PFSK-1 (cell line): ENCODE data around the gene MTA3.

Experiments used
- POLR2AphosphoS5 ChIP-seq: IDR thresholded peaks from 2 replicates; pipeline ENCODE4 v1.6.1; 2012; ENCODE audit warnings: low read depth, mild to moderate bottlenecking, control low read depth, low read length, moderate library complexity
- SIN3A ChIP-seq: IDR thresholded peaks from 2 replicates; pipeline ENCODE4 v1.6.1; 2012; ENCODE audit warnings: mild to moderate bottlenecking, low read length, moderate library complexity, borderline replicate concordance; ENCODE audit not compliant: insufficient read depth
- TAF1 ChIP-seq: IDR thresholded peaks from 2 replicates; pipeline ENCODE4 v1.6.1; 2012; ENCODE audit warnings: low read length, control low read depth, borderline replicate concordance; ENCODE audit not compliant: insufficient read depth

DNA sequence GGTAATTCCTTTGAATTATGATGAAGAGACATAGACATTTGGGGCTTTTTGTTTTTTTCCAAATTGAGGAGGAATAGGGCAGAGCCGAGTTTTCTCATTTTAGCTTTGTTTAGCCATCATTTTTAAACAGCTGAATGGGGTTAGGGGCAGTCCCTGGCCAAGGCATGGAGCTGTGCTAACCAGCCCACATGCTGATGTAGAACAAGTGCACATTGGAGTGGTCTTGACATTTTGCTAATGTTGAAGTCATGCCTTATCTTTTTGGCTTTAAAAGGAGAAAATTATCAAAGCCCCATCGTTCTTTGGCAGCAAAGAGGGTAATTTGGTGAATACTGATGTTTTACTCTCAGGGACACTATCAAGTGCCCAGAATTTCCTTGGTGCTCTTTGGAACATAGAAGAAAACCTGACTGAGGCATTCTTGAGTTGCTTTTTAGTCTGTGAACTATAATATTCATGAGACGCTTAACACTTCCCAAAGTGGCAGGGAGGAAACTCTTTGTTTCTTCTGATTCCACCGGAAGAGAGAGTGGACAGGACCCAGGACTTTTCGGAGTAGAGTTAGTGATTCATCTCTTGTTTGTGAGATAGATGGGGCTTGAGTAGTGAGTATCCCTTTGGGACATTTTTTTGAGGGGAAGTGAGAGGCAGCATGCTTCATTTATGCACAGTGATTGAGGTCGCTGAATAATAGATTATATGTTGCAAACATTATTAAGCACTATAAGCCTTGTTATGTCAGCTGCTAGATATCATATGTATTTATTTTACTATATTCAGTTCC is 45.0 kb downstream of the MTA3 start:
- TF ChIP-seq POLR2AphosphoS5 = no peak
- no peak for TF ChIP-seq TAF1
- no peak for TF ChIP-seq SIN3A
